Loucy (cell line): Measurements from ENCODE around the gene SLCO1B1.
"Not testable (repeated sequence)": the region's sequence is repeated elsewhere in the genome, so short reads cannot be mapped to it uniquely, and the experiment has no call there.

Experiments used
- EZH2phosphoT487 ChIP-seq: fragments of 200-600 bp; IDR thresholded peaks from 2 replicates; pipeline ENCODE4 v1.6.1; 2018; ENCODE audit warnings: antibody characterized with exemption, mild to moderate bottlenecking, moderate library complexity, borderline replicate concordance
- TF ChIP-seq, protein P1 (sequence below): fragments of 200-600 bp; sonication (generic); conservative IDR thresholded peaks from 2 replicates; pipeline ENCODE4 v1.5.1; 2014; ENCODE audit warnings: mild to moderate bottlenecking, antibody characterized with exemption, low read length

DNA sequence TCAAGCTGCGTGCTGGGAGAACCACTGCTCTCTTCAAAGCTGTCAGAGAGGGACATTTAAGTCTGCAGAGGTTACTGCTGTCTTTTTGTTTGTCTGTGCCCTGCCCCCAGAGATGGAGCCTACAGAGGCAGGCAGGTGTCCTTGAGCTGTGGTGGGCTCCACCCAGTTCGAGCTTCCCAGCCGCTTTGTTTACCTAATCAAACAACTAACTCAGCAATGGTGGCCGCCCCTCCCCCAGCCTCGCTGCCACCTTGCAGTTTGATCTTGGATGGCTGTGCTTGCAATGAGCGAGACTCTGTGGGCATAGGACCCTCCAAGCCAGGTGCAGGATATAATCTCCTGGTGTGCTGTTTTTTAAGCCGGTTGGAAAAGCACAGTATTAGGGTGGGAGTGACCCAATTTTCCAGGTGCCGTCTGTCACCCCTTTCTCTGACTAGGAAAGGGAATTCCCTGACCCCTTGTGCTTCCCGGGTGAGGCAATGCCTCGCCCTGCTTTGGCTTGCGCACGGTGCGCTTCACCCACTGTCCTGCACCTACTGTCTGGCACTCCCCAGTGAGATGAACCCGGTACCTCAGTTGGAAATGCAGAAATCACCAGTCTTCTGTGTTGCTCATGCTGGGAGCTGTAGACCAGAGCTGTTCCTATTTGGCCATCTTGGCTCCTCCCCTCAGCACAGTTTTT is 6.5 kb downstream of the SLCO1B1 start:
- TF ChIP-seq, protein P1, sequence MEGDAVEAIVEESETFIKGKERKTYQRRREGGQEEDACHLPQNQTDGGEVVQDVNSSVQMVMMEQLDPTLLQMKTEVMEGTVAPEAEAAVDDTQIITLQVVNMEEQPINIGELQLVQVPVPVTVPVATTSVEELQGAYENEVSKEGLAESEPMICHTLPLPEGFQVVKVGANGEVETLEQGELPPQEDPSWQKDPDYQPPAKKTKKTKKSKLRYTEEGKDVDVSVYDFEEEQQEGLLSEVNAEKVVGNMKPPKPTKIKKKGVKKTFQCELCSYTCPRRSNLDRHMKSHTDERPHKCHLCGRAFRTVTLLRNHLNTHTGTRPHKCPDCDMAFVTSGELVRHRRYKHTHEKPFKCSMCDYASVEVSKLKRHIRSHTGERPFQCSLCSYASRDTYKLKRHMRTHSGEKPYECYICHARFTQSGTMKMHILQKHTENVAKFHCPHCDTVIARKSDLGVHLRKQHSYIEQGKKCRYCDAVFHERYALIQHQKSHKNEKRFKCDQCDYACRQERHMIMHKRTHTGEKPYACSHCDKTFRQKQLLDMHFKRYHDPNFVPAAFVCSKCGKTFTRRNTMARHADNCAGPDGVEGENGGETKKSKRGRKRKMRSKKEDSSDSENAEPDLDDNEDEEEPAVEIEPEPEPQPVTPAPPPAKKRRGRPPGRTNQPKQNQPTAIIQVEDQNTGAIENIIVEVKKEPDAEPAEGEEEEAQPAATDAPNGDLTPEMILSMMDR, result not testable (repeated sequence)
- not testable (repeated sequence) for TF ChIP-seq EZH2phosphoT487
